Right lobe of liver (tissue), 4 donors: ENCODE measurements around the gene FHIT.

ENCODE experiments used
- POLR2A ChIP-seq: fragments of 450-650 bp; IDR thresholded peaks from one replicate; pipeline ENCODE4 v1.6.1; 2017; ENCODE audit warnings: antibody characterized with exemption, mild to moderate bottlenecking
- TF ChIP-seq, protein P1 (sequence below), 4 donors: fragments of 200-600 bp in 3 of 4; fragments of 450-650 bp in 1 of 4; IDR thresholded peaks; one replicate each; pipeline versions ENCODE4 v1.5.1 to v1.8.0; 2016 to 2022; ENCODE audit warnings: antibody characterized with exemption in 4 of 4, mild to moderate bottlenecking in 2 of 4
- donor health status: DM: no; HTN: no; CAD: no.
- donor health status: DM: no; HTN: no; CAD: no.
- donor health status: DM: no; HTN: yes; CAD: no.

DNA sequence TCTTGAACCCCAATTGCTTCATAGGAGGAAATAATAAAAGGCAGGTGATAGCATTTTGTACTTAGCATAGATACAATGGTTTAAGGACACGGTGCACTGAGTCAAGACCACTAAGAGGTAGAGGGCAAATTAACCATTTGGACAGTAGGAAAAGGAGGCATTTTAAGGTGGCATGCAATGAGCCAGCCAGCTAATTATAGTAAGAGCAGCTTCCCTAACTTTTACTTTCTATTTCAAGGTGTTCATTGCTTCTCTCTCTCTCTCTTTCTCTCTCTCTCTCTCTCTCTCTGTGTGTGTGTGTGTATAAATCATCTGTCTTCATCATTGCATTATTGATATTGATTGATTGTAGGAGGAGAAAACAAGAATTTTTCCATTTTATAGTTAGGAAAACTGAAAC, 1461.0 kb downstream of the FHIT start:
- TF ChIP-seq, protein P1, sequence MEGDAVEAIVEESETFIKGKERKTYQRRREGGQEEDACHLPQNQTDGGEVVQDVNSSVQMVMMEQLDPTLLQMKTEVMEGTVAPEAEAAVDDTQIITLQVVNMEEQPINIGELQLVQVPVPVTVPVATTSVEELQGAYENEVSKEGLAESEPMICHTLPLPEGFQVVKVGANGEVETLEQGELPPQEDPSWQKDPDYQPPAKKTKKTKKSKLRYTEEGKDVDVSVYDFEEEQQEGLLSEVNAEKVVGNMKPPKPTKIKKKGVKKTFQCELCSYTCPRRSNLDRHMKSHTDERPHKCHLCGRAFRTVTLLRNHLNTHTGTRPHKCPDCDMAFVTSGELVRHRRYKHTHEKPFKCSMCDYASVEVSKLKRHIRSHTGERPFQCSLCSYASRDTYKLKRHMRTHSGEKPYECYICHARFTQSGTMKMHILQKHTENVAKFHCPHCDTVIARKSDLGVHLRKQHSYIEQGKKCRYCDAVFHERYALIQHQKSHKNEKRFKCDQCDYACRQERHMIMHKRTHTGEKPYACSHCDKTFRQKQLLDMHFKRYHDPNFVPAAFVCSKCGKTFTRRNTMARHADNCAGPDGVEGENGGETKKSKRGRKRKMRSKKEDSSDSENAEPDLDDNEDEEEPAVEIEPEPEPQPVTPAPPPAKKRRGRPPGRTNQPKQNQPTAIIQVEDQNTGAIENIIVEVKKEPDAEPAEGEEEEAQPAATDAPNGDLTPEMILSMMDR (IDR thresholded peaks at IDR 0.05), result no peak
- no peak for TF ChIP-seq POLR2A
